CD14-positive monocyte (primary cell): ENCODE data around the gene EML1. TPM values are rescaled to one million over a fixed set of nuclear protein-coding genes. Genes with fewer than 3 reads are reported as not detected.

ENCODE experiments used
- DNase-seq, 3 donors: peaks; one replicate each; pipeline ENCODE4 v3.0.0-alpha.2; 2011 to 2022
- H2AFZ ChIP-seq: 2 replicates; pipeline ENCODE4 v1.6.0; 2012; ENCODE audit warnings: mild to moderate bottlenecking, low read depth, low read length, inconsistent platforms; ENCODE audit not compliant: insufficient read depth, poor library complexity, severe bottlenecking
- H3K27ac ChIP-seq, 2 donors: 1 replicate in 1 of 2; 2 replicates in 1 of 2; pipeline ENCODE4 v1.5.1; 2012 to 2013; ENCODE audit warnings: low read length in 2 of 2, control low read depth in 1 of 2, inconsistent platforms in 1 of 2, low read depth in 1 of 2, mild to moderate bottlenecking in 1 of 2
- H3K27me3 ChIP-seq, 2 donors: one replicate each; pipeline versions ENCODE4 v1.6.0 to v1.6.1; 2011 to 2013; ENCODE audit warnings: low read length in 2 of 2; ENCODE audit not compliant: control insufficient read depth in 2 of 2, insufficient read depth in 2 of 2
- H3K36me3 ChIP-seq, 2 donors: replicated peaks in 1 of 2; 1 replicate in 1 of 2; 2 replicates in 1 of 2; pipeline versions ENCODE4 v1.5.1 to v1.6.1; 2012 to 2013; ENCODE audit warnings: low read length in 2 of 2, control low read depth in 1 of 2, inconsistent platforms in 1 of 2, mild to moderate bottlenecking in 1 of 2; ENCODE audit not compliant: insufficient read depth in 2 of 2, control insufficient read depth in 1 of 2
- H3K4me1 ChIP-seq, 2 donors: 1 replicate in 1 of 2; 2 replicates in 1 of 2; pipeline versions ENCODE4 v1.5.1 to v1.6.1; 2012 to 2013; ENCODE audit warnings: low read length in 2 of 2, control low read depth in 1 of 2, inconsistent platforms in 1 of 2, mild to moderate bottlenecking in 1 of 2, moderate library complexity in 1 of 2; ENCODE audit not compliant: insufficient read depth in 2 of 2, control insufficient read depth in 1 of 2
- H3K4me2 ChIP-seq: replicated peaks from 2 replicates; pipeline ENCODE3; 2012; ENCODE audit warnings: low read length, moderate library complexity, mild to moderate bottlenecking; ENCODE audit not compliant: poor library complexity, severe bottlenecking; ENCODE audit errors: extremely low read depth
- H3K4me3 ChIP-seq, 3 experiments: fragments of 200-600 bp in 1 of 3; sonication (generic) in 1 of 3; replicated peaks in 1 of 3; 1 replicate in 2 of 3; 2 replicates in 1 of 3; pipeline ENCODE4 v1.5.1; 2011 to 2013; ENCODE audit warnings: low read length in 3 of 3, mild to moderate bottlenecking in 3 of 3, control low read depth in 2 of 3, low read depth in 2 of 3, inconsistent platforms in 1 of 3, moderate library complexity in 1 of 3
- H3K79me2 ChIP-seq: 2 replicates; pipeline ENCODE4 v1.6.0; 2012; ENCODE audit warnings: mild to moderate bottlenecking, control low read depth, inconsistent platforms, low read length, moderate library complexity; ENCODE audit not compliant: insufficient read depth
- H3K9ac ChIP-seq: 2 replicates; pipeline ENCODE4 v1.6.0; 2017; ENCODE audit warnings: low read length, mild to moderate bottlenecking; ENCODE audit not compliant: insufficient read depth, poor library complexity, severe bottlenecking
- H3K9me3 ChIP-seq, 2 donors: replicated peaks in 1 of 2; 1 replicate in 1 of 2; 2 replicates in 1 of 2; pipeline versions ENCODE4 v1.5.1 to v1.6.1; 2012 to 2013; ENCODE audit warnings: low read length in 2 of 2, control low read depth in 1 of 2; ENCODE audit not compliant: control insufficient read depth in 1 of 2, insufficient read depth in 1 of 2
- H4K20me1 ChIP-seq: 2 replicates; pipeline ENCODE4 v1.6.0; 2012; ENCODE audit warnings: mild to moderate bottlenecking, low read length, control low read depth, moderate library complexity; ENCODE audit not compliant: insufficient read depth
- H3K27ac Mint-ChIP-seq, 7 donors: one replicate each; pipeline ENCODE4 v1.8.0; 2020; ENCODE audit warnings: mild to moderate bottlenecking in 7 of 7, mixed read lengths in 7 of 7, moderate library complexity in 6 of 7, inconsistent platforms in 2 of 7
- H3K27me3 Mint-ChIP-seq, 3 donors: one replicate each; pipeline ENCODE4 v1.8.0; 2021 to 2022; ENCODE audit warnings: low read depth in 3 of 3, mild to moderate bottlenecking in 3 of 3, mixed read lengths in 3 of 3, moderate library complexity in 3 of 3, inconsistent platforms in 1 of 3
- H3K36me3 Mint-ChIP-seq, 2 donors: one replicate each; pipeline ENCODE4 v1.8.0; 2020; ENCODE audit warnings: mixed read lengths in 2 of 2, inconsistent platforms in 1 of 2, mild to moderate bottlenecking in 1 of 2
- H3K4me1 Mint-ChIP-seq: one replicate; pipeline ENCODE4 v1.8.0; 2020; ENCODE audit warnings: mild to moderate bottlenecking, mixed read lengths
- H3K4me3 Mint-ChIP-seq, 2 donors: one replicate each; pipeline ENCODE4 v1.8.0; 2020; ENCODE audit warnings: mild to moderate bottlenecking in 2 of 2, mixed read lengths in 2 of 2, moderate library complexity in 1 of 2
- H3K9me3 Mint-ChIP-seq, 7 donors: one replicate each; pipeline ENCODE4 v1.8.0; 2020 to 2022; ENCODE audit warnings: mixed read lengths in 7 of 7, mild to moderate bottlenecking in 6 of 7, moderate library complexity in 6 of 7, inconsistent platforms in 2 of 7
- CTCF ChIP-seq: fragments of 200-600 bp; IDR thresholded peaks from one replicate; pipeline ENCODE4 v1.8.0; 2022; ENCODE audit warnings: antibody characterized with exemption, mild to moderate bottlenecking
- WGBS: methylation state at CpG from one replicate; pipeline ENCODE4 v1.1.5; 2013; ENCODE audit warnings: missing lambda C conversion rate; ENCODE audit not compliant: insufficient coverage; 5-methylcytosine and 5-hydroxymethylcytosine counted together
- intact Hi-C, 2 donors: fragments of 100-400 bp; cut with micrococcal nuclease; formaldehyde crosslinking; loops; one replicate each; pipeline versions ENCODE4 v1.15.0 to v1.15.1; 2023
- polyA plus RNA-seq, 3 donors: library from polyadenylated mRNA; depleted of rRNA in 1 of 3; unstranded in 2 of 3; stranded (reverse) in 1 of 3; fragments of 300-500 nt in 2 of 3; fragments of >200 nt in 1 of 3; fragmentation: Illumina TruSeq in 2 of 3; gene quantifications; 1 replicate in 2 of 3; 2 replicates in 1 of 3; pipeline ENCODE4 v1.2.3, GENCODE V29; 2012 to 2021

EML1 gene
- polyA plus RNA-seq, 3 donors, result not detected

GRCh38 chr14:99781091-99781490 is 12.1 kb upstream of the EML1 start:
- H3K4me2 ChIP-seq, result no peak overlapping the region
- H3K79me2 ChIP-seq, result no peaks in the 10 kb centered on the region
- WGBS, result 73% methylated on average over 5 of the region's 6 CpGs
- Mint-ChIP-seq H3K4me3 (no peak overlapping the region), H3K9me3 (peaks cover 2 to 24% (median 8%) of the 10 kb centered on the region in 7 donors), H3K27ac (no peak overlapping the region), H3K27me3 (peaks cover 11 to 22% (median 16%) of the 10 kb centered on the region in 3 donors), H3K4me1 (no peaks in the 10 kb centered on the region), H3K36me3 (no peaks in the 10 kb centered on the region)
- H3K9ac ChIP-seq, result no peak overlapping the region
- H3K9me3 ChIP-seq, result peaks cover 0 to 10% of the 10 kb centered on the region in 2 donors
- no peak overlapping the region for H2AFZ ChIP-seq
- TF ChIP-seq CTCF, result no peak
- no peaks in the 10 kb centered on the region for H3K27me3 ChIP-seq
- H3K4me3 ChIP-seq, result no peak overlapping the region
- H4K20me1 ChIP-seq, result no peaks in the 10 kb centered on the region
- no peaks in the 10 kb centered on the region for H3K36me3 ChIP-seq
- H3K4me1 ChIP-seq, result no peaks in the 10 kb centered on the region
- DNase-seq, result no peak
- no peak overlapping the region for H3K27ac ChIP-seq
- intact Hi-C loops, result no loop called here

- no peaks in the 10 kb centered on the region for H4K20me1 ChIP-seq
- no peak overlapping the region for H3K4me3 Mint-ChIP-seq
- DNase-seq, result no peak
- H3K36me3 Mint-ChIP-seq, result no peaks in the 10 kb centered on the region
- H3K9me3 Mint-ChIP-seq, result peaks cover 4 to 24% (median 8%) of the 10 kb centered on the region in 7 donors
- H3K27me3 ChIP-seq, result no peaks in the 10 kb centered on the region
- peaks cover 15 to 22% (median 16%) of the 10 kb centered on the region in 3 donors for H3K27me3 Mint-ChIP-seq
- H3K4me1 ChIP-seq, result no peaks in the 10 kb centered on the region
- H3K36me3 ChIP-seq, result no peaks in the 10 kb centered on the region
- WGBS, result 89% methylated on average over 10 of the region's 14 CpGs
- H3K4me3 ChIP-seq, result no peak overlapping the region
- no peak overlapping the region for H3K4me2 ChIP-seq
- no peak overlapping the region for H3K27ac ChIP-seq
- TF ChIP-seq CTCF, result no peak
- H3K27ac Mint-ChIP-seq, result no peak overlapping the region
- H2AFZ ChIP-seq, result no peak overlapping the region
- no peaks in the 10 kb centered on the region for H3K4me1 Mint-ChIP-seq
- no peak overlapping the region for H3K9ac ChIP-seq
- intact Hi-C loops, result no loop called here
- H3K9me3 ChIP-seq, result peaks cover 0 to 10% of the 10 kb centered on the region in 2 donors
- no peaks in the 10 kb centered on the region for H3K79me2 ChIP-seq
Observed at GRCh38 chr14:99781853-99782610, 11.2 kb upstream of the EML1 start.
